Measurements from ENCODE around the gene ITGA3. TPM values are rescaled to one million over a fixed set of nuclear protein-coding genes. Genes with fewer than 3 reads are reported as not detected.

Gene ITGA3
- total RNA-seq (2014; rRNA removed; shearing (Covaris generic)): 2.9 and 3.7 TPM in 2 replicates

- Histone ChIP-seq H3K4me3 (peak within 1 kb of the TSS; percentile 59), H3K9me3 (replicated peaks) (no peaks in the 10 kb centered on the region), H3K27ac (no peak within 1 kb of the TSS), H3K4me1 (peaks cover 49% of the 10 kb centered on the region), H3K36me3 (no peaks in the 10 kb centered on the region), H3K27me3 (no peaks in the 10 kb centered on the region)
- peak; percentile 63 to 74 for DNase-seq
Measured at GRCh38 chr17:50055426-50056216, at the start of gene ITGA3. Gene ITGA3 (plus strand): TSS chr17:50056110. CDS start chr17:50056440, 330 bp downstream.

DNA sequence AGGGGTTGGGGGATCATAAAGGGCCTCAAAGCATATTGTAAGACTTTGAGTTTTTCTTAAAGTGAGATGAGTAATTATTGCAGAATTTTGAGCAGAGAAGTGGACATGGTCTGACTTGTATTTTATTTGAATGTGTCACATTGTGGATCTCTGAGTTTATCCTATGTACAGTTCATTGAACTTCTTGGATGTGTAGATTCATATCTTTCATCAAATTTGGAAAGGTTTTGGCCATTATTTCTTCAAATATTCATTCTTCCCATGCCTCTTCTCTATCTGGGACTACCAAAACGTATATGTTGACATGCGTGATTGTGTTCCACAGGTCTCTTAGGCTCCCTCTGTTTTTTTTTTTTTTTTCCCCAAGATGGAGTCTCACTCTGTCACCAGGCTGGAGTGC lies 46.6 kb upstream of the ITGA3 start:
- Histone ChIP-seq H3K4me1 (no peaks in the 10 kb centered on the region), H3K27ac (no peak overlapping the region), H3K27me3 (no peaks in the 10 kb centered on the region), H3K9me3 (replicated peaks) (no peaks in the 10 kb centered on the region), H3K4me3 (no peak overlapping the region), H3K36me3 (no peaks in the 10 kb centered on the region)
- DNase-seq: no peak

GRCh38 chr17:50013079-50013478 lies 42.8 kb upstream of the ITGA3 start:
- Histone ChIP-seq H3K4me1 (no peaks in the 10 kb centered on the region), H3K9me3 (replicated peaks) (no peaks in the 10 kb centered on the region), H3K36me3 (no peaks in the 10 kb centered on the region), H3K4me3 (no peak overlapping the region), H3K27ac (no peak overlapping the region), H3K27me3 (no peaks in the 10 kb centered on the region)
- DNase-seq: no peak

DNA sequence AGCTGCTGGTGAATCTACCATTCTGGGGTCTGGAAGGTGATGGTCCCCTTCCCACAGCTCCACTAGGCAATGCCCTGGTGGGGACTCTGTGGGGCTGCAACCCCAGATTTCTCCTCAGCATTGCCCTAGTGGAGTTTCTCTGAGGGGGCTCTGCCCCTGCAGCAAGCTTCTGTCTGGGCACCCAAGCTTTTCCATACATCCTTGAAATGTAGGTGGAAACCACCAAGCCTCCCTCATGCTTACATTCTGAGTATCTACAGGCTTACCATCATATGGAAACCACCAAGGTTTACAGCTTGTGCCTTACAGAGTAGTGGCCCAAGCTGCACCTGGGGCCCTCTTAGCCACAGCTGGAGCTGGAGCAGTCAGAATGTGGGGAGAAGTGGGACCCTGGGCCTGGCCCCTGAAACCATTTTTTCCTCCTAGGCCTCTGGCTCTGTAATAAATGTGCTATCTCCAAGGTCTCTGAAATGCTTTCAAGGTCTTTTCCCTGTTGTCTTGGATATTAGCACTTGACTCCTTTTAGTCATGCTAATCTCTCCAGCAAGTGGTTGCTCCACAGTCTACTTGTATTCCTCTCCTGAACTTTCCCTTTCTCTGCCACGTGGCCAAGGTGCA lies 41.3 kb upstream of the ITGA3 start:
- no peaks in the 10 kb centered on the region; the same call in 1 of the 2 replicates for H3K4me1 ChIP-seq
- DNase-seq: no peak
- H3K9me3 ChIP-seq (replicated peaks): no peaks in the 10 kb centered on the region
- no peaks in the 10 kb centered on the region for H3K36me3 ChIP-seq
- no peaks in the 10 kb centered on the region for H3K27me3 ChIP-seq
- no peak overlapping the region for H3K4me3 ChIP-seq
- H3K27ac ChIP-seq: no peak overlapping the region

DNA sequence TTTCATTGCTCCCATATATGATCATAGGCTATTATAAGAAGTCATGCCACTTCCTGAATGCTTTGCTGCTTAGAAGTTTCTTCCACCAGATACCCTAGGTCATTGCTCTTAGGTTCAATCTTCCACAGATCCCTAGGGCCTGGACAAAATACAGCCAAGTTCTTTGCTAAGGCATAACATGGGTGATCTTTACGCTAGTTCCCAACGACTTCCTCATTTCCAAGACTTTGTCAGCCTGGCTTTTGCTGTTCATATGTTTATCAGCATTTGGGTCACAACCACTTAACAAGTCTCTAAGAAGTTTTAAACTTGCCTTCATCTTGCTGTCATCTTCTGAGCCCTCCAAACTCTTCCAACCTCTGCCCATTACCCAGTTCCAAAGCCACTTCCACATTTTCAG lies 40.8 kb upstream of the ITGA3 start:
- H3K9me3 ChIP-seq (replicated peaks): no peaks in the 10 kb centered on the region
- H3K27ac ChIP-seq: no peak overlapping the region
- H3K4me1 ChIP-seq: no peaks in the 10 kb centered on the region; the same call in 1 of the 2 replicates
- H3K27me3 ChIP-seq: no peaks in the 10 kb centered on the region
- no peaks in the 10 kb centered on the region for H3K36me3 ChIP-seq
- no peak for DNase-seq
- no peak overlapping the region for H3K4me3 ChIP-seq

DNA sequence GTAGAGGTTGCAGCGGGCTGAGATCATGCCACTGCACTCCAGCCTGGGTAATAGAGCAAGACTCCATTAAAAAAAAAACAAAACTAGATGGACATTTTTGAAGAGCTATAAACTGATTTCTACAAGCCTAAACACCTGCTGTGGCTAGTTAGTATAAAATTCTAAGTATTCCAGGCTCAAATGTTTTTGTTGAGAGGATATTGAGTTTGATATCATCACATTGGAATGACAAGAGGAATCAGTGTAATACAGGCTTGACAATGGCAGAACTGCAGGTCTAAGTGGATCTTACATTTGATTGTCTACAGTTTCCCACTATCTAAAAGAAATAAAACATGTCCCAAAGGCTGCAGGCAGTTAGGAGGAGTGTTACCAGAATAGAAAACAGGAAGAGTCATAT lies 37.0 kb upstream of the ITGA3 start:
- peaks cover 5% of the 10 kb centered on the region for H3K9me3 ChIP-seq (replicated peaks)
- DNase-seq: no peak

DNA sequence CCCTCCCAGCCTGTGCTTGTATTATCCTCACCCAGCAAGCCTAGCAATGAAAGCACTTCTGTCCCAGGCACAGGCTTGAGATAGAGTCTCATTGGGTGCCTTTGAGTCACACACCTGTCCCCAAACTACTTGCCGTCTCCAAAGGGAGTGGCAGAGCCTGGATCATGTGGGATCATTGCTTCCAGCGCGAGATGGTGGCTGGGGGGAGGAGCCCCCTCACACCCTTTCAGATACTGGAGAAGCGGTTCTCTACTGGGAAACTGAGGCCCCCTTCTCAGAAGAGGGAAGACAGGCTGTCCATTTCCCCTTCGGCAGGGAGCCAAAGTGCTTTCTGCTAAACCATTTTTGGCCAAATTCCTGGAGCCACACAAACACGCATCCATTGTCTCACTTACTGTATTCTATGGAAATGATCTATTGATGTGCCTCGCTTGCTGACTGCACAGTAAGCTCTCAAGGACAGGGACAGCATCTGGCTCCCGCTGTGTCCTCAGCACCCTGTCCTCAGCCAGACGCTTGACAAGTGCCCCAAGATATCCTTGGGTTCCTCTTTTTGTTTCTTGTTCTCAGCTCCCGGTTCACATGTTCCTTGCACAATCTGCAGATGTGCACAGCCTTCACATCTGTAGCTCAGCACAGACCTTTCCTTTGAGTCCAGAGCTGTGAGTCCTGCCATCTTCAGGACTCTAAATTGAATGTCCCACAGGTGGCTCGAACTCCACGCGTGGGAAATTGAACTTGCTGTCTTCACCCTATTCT lies 34.9 kb upstream of the ITGA3 start:
- H3K9me3 ChIP-seq (replicated peaks): peaks cover 5% of the 10 kb centered on the region
- no peak overlapping the region for H3K27ac ChIP-seq
- no peaks in the 10 kb centered on the region for H3K27me3 ChIP-seq
- no peaks in the 10 kb centered on the region for H3K36me3 ChIP-seq
- H3K4me3 ChIP-seq: no peak overlapping the region
- H3K4me1 ChIP-seq: no peaks in the 10 kb centered on the region; the same call in 1 of the 2 replicates
- no peak for DNase-seq

More for the DNA sequence above, 37.0 kb upstream of the ITGA3 start:
- H3K27ac ChIP-seq: no peak overlapping the region
- H3K36me3 ChIP-seq: no peaks in the 10 kb centered on the region
- H3K4me3 ChIP-seq: no peak overlapping the region
- no peaks in the 10 kb centered on the region for H3K27me3 ChIP-seq
- no peaks in the 10 kb centered on the region; the same call in 1 of the 2 replicates for H3K4me1 ChIP-seq

DNA sequence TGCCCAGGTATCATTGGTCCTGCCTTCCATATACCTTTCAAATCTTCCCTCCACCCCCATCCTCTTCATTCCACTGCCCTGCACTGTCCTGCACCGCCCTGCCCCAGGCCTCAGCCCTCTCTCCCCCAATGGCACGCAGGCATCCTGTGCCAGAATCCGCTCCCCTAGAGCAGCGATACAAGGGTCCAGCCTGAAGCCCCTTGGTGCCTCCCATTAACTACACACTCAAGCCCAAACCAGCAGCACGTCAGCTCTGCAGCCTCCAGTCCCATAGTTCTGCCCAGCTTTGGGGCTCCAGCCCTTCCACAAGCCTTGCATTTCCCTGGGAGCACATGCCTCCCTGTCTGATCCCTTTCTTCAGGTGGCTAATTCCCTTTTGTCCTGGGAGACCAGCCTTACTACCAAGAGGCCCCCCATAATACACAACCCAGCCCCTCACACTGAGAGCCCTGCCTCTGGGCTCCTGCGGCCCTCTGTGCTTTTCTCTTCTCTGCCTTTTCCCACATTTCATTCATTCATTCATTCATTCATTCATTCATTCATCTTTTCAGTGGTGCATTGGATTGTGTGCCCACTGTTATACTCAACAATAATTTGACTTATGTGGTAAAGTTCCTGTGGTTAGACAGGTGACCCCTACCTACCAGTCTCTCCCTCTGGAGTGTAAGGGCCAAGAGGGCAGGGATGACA lies 34.1 kb upstream of the ITGA3 start:
- no peaks in the 10 kb centered on the region for H3K27me3 ChIP-seq
- H3K27ac ChIP-seq: no peak overlapping the region
- H3K9me3 ChIP-seq (replicated peaks): peaks cover 5% of the 10 kb centered on the region
- no peaks in the 10 kb centered on the region for H3K36me3 ChIP-seq
- H3K4me3 ChIP-seq: no peak overlapping the region
- no peaks in the 10 kb centered on the region; the same call in 1 of the 2 replicates for H3K4me1 ChIP-seq
- no peak for DNase-seq

- H3K27ac ChIP-seq: no peak overlapping the region
- no peak overlapping the region for H3K4me3 ChIP-seq
- no peaks in the 10 kb centered on the region for H3K36me3 ChIP-seq
- DNase-seq: no peak
- H3K4me1 ChIP-seq: peaks cover 7% of the 10 kb centered on the region
- peaks cover 5% of the 10 kb centered on the region for H3K9me3 ChIP-seq (replicated peaks)
- no peaks in the 10 kb centered on the region for H3K27me3 ChIP-seq
Measured at GRCh38 chr17:50022463-50023130, 33.3 kb upstream of the ITGA3 start.

- no peak overlapping the region for H3K4me3 ChIP-seq
- H3K27me3 ChIP-seq: no peaks in the 10 kb centered on the region
- peaks cover 15% of the 10 kb centered on the region for H3K4me1 ChIP-seq
- no peak overlapping the region for H3K27ac ChIP-seq
- DNase-seq: no peak
- no peaks in the 10 kb centered on the region for H3K36me3 ChIP-seq
- H3K9me3 ChIP-seq (replicated peaks): peaks cover 5% of the 10 kb centered on the region
Measured at GRCh38 chr17:50023520-50023919, 32.4 kb upstream of the ITGA3 start.

DNA sequence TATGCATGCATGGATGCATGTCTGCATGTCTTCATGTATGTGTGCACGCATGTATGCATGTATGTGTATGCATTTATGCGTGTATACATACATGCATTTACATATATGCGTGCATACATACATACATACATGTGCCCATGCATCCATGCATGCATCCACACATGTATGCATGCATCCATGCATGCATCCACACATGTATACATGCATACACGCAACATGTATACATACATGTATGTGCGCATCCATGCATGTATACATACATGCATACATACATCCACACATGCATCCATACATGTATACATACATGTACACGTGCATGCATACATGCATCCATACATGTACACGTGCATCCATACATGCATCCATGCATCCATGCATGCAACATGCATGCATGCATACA lies 31.1 kb upstream of the ITGA3 start:
- Histone ChIP-seq H3K36me3 (no peaks in the 10 kb centered on the region), H3K4me1 (peaks cover 18% of the 10 kb centered on the region), H3K27me3 (no peaks in the 10 kb centered on the region), H3K9me3 (replicated peaks) (peaks cover 5% of the 10 kb centered on the region), H3K4me3 (no peak overlapping the region), H3K27ac (no peak overlapping the region)
- no peak for DNase-seq

- H3K4me3 ChIP-seq: no peak overlapping the region
- no peaks in the 10 kb centered on the region for H3K27me3 ChIP-seq
- H3K9me3 ChIP-seq (replicated peaks): peaks cover 5% of the 10 kb centered on the region
- no peak overlapping the region for H3K27ac ChIP-seq
- H3K4me1 ChIP-seq: peaks cover 18% of the 10 kb centered on the region
- no peak for DNase-seq
- no peaks in the 10 kb centered on the region for H3K36me3 ChIP-seq
Measured at GRCh38 chr17:50026046-50026675, 29.7 kb upstream of the ITGA3 start.

DNA sequence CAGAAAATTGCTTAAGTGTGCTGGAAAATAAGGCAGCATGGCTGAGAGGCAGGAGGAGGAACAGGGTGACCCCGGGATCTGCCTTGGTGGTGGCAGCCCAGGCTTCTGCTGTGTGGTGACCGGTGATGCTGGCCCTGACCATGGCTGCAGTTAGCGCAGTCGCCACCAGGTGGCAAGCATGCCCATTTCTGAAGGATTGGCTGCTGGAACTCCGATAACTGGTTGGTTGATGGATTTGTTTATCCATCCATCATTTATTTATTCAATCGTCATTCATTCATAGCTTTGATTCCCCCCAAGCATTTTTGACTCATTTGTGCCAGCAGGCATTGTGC lies 29.1 kb upstream of the ITGA3 start:
- Histone ChIP-seq H3K36me3 (no peaks in the 10 kb centered on the region), H3K4me3 (no peak overlapping the region; the same call in 1 of the 2 replicates), H3K27ac (no peak overlapping the region), H3K9me3 (replicated peaks) (peaks cover 5% of the 10 kb centered on the region), H3K27me3 (no peaks in the 10 kb centered on the region), H3K4me1 (peaks cover 18% of the 10 kb centered on the region)
- peak; percentile 57 to 80 for DNase-seq
